Stimulated activated CD8-positive, alpha-beta memory T cell treated with anti-CD3 and anti-CD28 coated beads, Interleukin-2, amount 100 ng/mL, for 1 hour (primary cell): ENCODE measurements around the gene PAN3.
A peak's percentile ranks its signal among the peaks of the same experiment; 100 is the strongest.
"Not testable (repeated sequence)": the region's sequence is repeated elsewhere in the genome, so short reads cannot be mapped to it uniquely, and the experiment has no call there.

Experiments
- DNase-seq, 2 donors: peaks; one replicate each; pipeline ENCODE4 v3.0.0-alpha.2; 2020; ENCODE audit warnings: low read depth in 2 of 2

The PAN3 gene, protein sequence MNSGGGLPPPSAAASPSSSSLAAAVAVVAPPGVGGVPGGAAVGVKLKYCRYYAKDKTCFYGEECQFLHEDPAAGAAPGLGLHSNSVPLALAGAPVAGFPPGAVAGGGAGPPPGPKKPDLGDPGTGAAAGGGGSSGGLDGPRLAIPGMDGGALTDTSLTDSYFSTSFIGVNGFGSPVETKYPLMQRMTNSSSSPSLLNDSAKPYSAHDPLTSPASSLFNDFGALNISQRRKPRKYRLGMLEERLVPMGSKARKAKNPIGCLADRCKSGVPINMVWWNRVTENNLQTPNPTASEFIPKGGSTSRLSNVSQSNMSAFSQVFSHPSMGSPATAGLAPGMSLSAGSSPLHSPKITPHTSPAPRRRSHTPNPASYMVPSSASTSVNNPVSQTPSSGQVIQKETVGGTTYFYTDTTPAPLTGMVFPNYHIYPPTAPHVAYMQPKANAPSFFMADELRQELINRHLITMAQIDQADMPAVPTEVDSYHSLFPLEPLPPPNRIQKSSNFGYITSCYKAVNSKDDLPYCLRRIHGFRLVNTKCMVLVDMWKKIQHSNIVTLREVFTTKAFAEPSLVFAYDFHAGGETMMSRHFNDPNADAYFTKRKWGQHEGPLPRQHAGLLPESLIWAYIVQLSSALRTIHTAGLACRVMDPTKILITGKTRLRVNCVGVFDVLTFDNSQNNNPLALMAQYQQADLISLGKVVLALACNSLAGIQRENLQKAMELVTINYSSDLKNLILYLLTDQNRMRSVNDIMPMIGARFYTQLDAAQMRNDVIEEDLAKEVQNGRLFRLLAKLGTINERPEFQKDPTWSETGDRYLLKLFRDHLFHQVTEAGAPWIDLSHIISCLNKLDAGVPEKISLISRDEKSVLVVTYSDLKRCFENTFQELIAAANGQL

GRCh38 chr13:28138012-28138755 lies at the start of gene PAN3:
PAN3 (plus strand) TSS chr13:28138545; CDS start chr13:28138658, 113 bp downstream.
- DNase-seq: peak; percentile 80 to 88

DNA sequence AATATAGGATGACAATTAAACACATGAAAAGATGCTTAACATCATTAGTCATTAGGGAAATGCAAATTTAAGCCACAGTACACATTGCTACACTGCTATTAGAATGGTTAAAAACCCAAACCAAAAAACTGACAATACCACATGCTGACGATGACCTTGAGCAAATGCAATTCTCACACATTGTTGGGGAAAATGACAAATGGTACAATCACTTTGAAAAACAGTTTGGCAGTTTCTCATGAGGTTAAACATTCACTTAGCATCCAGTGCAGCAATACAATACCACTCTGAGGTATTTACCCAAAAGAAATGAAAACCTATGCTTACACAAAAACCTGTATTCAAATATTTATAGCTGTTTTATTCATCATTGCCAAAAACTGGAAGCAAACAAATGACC lies 49.3 kb upstream of the PAN3 start:
- DNase-seq: no peak

GRCh38 chr13:28092431-28092830 lies 45.9 kb upstream of the PAN3 start:
- no peak for DNase-seq

DNA sequence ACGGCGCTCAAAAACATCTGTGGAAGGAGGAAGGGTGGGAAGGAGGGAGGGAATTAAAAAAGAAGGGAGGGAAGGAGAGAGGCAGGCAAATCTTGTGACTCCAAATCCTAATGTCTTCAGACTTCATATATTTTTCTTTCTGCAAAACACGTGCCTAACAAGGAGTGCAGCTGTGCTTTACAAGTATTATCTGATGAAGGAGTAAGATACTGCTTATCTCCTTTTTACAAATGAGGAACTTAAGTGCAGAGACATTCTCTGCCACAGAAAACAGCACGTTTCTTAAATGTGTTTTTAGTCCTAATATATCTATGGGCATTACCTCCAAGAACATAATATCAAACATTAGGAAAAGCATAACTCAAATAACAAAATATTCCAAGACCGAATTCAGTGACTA lies 44.5 kb upstream of the PAN3 start:
- no peak for DNase-seq

DNA sequence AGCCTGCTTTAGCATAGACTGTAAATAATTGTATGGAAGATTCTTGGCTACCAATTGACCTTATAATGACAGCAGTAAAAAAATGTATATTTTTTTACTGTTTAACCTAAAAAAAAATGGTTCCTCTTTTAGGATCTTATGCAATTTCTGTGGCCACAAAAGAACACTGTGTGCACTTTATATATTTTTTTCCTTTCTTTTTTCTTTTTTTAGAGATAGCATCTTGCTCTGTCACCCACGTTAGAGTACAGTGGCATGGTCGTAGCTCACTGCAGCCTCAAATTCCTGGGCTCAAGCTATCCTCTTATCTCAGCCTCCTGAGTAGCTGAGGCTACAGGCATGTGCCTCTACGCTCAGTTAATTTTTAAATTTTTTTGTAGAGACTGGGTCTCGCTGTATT lies 44.0 kb upstream of the PAN3 start:
- DNase-seq: no peak

GRCh38 chr13:28097503-28097902 lies 40.8 kb upstream of the PAN3 start:
- no peak for DNase-seq

- DNase-seq: no peak
Observed at GRCh38 chr13:28099396-28100149, 38.8 kb upstream of the PAN3 start.

- no peak for DNase-seq
Observed at GRCh38 chr13:28100150-28101121, 37.9 kb upstream of the PAN3 start, which contains the start of gene FLT3. FLT3 (minus strand) TSS chr13:28100576; CDS start chr13:28100510, 66 bp downstream.

- DNase-seq: not testable (repeated sequence)
Observed at GRCh38 chr13:28101886-28102285, 36.5 kb upstream of the PAN3 start.

DNA sequence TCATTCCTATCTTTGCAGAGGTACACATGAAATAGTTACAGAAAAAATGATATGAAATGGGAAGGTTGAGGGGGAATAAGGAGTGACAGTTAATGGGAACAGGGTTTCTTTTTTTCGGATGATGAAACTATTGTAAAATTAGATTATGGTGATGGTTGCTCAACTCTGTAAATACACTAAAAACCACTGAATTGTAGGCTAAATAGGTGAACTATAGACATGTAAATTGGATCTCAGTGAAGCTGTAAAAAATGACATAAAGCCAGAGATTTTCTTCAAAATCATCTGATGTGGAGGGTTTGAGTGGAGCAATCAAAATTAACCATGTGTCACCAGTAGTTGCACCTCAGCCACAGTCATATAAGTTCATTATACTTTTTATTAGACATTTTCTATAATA lies 31.4 kb upstream of the PAN3 start:
- no peak for DNase-seq

- no peak for DNase-seq
Observed at GRCh38 chr13:28110414-28110813, 27.9 kb upstream of the PAN3 start.

GRCh38 chr13:28116736-28117135 lies 21.6 kb upstream of the PAN3 start:
- DNase-seq: no peak

GRCh38 chr13:28117689-28118377 lies 20.5 kb upstream of the PAN3 start:
- no peak for DNase-seq

GRCh38 chr13:28120317-28120716 lies 18.0 kb upstream of the PAN3 start:
- no peak for DNase-seq

- no peak for DNase-seq
Observed at GRCh38 chr13:28121224-28121623, 17.1 kb upstream of the PAN3 start.

GRCh38 chr13:28128030-28128429 lies 10.3 kb upstream of the PAN3 start:
- DNase-seq: no peak

GRCh38 chr13:28128926-28129325 lies 9.4 kb upstream of the PAN3 start:
- no peak for DNase-seq

DNA sequence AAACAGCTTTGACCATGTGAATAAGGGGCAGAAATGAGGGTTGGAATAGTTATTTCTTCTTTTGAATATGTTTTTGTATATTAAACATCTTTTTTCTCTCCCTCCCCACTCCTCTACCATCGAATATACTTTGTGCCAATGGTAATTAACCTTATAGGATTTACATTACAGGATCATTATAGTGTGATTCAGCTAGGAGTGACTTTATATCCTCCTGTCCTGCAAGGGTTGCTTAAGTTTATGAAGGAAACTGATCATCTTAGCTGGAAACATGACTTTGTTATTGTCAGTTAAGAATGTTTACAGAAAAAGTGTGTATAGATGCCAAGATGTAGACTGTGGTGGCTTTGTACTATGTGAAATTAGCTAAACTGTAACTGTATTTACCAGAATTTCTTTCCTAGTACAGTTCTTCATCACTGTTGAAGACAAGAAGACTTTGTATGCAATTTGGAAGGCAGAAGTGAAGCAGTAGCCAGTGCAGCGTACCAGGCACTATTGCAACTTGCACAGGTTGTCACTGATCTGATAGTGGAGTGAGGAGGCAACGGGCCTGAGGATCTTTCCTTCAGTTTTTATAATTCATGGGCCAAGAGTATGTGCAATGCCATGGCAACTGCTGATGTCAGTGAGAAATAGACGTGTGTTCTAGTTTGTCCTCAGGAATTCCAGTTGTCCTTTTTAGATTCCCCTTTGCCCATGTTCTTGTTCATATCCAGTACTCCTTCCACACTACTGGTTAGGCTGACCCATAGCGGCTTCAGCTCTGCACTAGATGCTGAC lies 8.2 kb upstream of the PAN3 start:
- DNase-seq: no peak

DNA sequence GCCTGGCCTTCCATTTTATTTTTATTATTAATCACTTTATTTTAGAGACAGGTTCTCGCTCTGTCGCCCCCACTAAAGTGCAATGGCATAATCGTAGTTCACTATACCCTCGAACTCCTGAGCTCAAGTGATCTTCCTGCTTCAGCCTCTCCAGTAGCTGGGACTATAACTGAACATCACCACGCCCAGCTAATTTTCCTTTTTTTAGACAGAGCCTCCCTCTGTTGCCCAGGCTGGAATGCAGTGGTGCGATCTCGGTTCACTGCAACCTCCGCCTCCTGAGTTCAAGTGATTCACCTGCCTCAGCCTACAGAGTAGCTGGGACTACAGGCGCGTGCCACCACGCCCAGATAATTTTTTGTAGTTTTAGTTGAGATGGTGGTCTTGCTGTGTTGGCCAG lies 6.7 kb upstream of the PAN3 start:
- DNase-seq: no peak
